ENCODE measurements around the gene ADK.

The ADK gene

GRCh38 chr10:74745449-74745848 lies 594.4 kb downstream of the ADK start:
- no peak for DNase-seq (ENCODE audit: low read depth)

GRCh38 chr10:74746813-74747212 lies 595.8 kb downstream of the ADK start:
- DNase-seq (ENCODE audit: low read depth) = no peak

- no peak for DNase-seq (ENCODE audit: low read depth)
Measured at GRCh38 chr10:74748468-74749031, 597.5 kb downstream of the ADK start.

GRCh38 chr10:74750848-74751274 lies 599.8 kb downstream of the ADK start:
- DNase-seq (ENCODE audit: low read depth) = no peak

- no peak for DNase-seq (ENCODE audit: low read depth)
Measured at GRCh38 chr10:74752371-74753040, 601.5 kb downstream of the ADK start.

- no peak for DNase-seq (ENCODE audit: low read depth)
Measured at GRCh38 chr10:74753442-74754211, 602.6 kb downstream of the ADK start.

- DNase-seq (ENCODE audit: low read depth) = no peak
Measured at GRCh38 chr10:74754381-74754821, 603.4 kb downstream of the ADK start.

- DNase-seq (ENCODE audit: low read depth) = no peak
Measured at GRCh38 chr10:74755273-74755672, 604.3 kb downstream of the ADK start.

All from stimulated activated CD8-positive, alpha-beta memory T cell treated with anti-CD3 and anti-CD28 coated beads, Interleukin-12 subunit alpha, Interleukin-12 subunit beta, amount 100 ng/mL, for 4 hours (primary cell).